ENCODE results near the gene LPA. TPM values are rescaled to one million over a fixed set of nuclear protein-coding genes. Genes with fewer than 3 reads are reported as not detected.

LPA gene
- total RNA-seq, 2 donors from 2014 or later, result not detected

Other genes starting within 250 kb of the LPA start
- not detected for gene PLG, start 38.0 kb upstream of the LPA start, total RNA-seq